Mammary epithelial cell (primary cell): Measurements from ENCODE around the gene CDIP1.

Experiments used
- CTCF ChIP-seq, 2 donors: IDR thresholded peaks in 1 of 2; conservative IDR thresholded peaks in 1 of 2; 2 replicates each; pipeline ENCODE4 v1.5.1; 2011 to 2012; ENCODE audit warnings: inconsistent platforms in 2 of 2, low read length in 2 of 2, mild to moderate bottlenecking in 2 of 2, control low read depth in 1 of 2, low read depth in 1 of 2; ENCODE audit not compliant: insufficient read depth in 1 of 2; ENCODE audit errors: extremely low read depth in 1 of 2
- EZH2 ChIP-seq: IDR thresholded peaks from 2 replicates; pipeline ENCODE4 v1.6.1; 2012; ENCODE audit warnings: low read length, inconsistent platforms, borderline replicate concordance

DNA sequence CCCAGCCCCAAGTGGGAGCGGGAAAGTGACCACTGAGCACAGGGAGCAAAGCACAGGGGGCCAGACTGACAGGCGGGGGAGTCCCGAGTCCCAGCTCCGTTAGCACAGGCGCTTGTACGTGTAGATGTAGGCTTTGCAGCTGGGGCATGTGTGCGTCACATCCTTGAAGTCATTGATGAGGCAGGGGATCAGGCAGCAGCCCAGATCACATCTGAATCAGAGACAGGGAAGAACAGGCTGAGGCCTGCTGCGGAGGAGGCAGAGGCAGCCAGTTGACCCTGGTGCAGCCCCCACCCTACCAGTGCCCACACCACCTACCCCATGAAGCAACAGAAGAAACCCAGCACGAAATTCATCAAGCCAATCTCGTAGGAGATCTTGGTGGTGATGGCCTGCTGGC lies 26.1 kb downstream of the CDIP1 start:
- TF ChIP-seq CTCF (conservative IDR thresholded peaks at IDR 0.05 in 1 of 2, IDR thresholded peaks at IDR 0.05 in 1 of 2; ENCODE audit: extremely low read depth in 1 of 2, insufficient read depth in 1 of 2, low read depth in 1 of 2, low read length in 2 of 2) (no peak), EZH2 (no peak)
